H1 (cell line): ENCODE measurements around the gene B9D2. TPM values are rescaled to one million over a fixed set of nuclear protein-coding genes. Genes with fewer than 3 reads are reported as not detected.

Source experiments
- CTBP2 ChIP-seq: IDR thresholded peaks from 2 replicates; pipeline ENCODE4 v1.7.0; 2011; ENCODE audit warnings: borderline replicate concordance, mild to moderate bottlenecking, moderate library complexity, mixed read lengths, low read length; ENCODE audit not compliant: insufficient read depth, insufficient read length
- FOSL1 ChIP-seq: IDR thresholded peaks from 2 replicates; pipeline ENCODE4 v1.6.1; 2011; ENCODE audit warnings: mild to moderate bottlenecking, low read depth, low read length, moderate library complexity; ENCODE audit not compliant: insufficient read depth
- SAP30 ChIP-seq: fragments of 300-600 bp; sonication (generic); IDR thresholded peaks from 2 replicates; pipeline ENCODE4 v1.7.1; 2012; ENCODE audit warnings: low read length, moderate library complexity, mild to moderate bottlenecking, inconsistent platforms; ENCODE audit not compliant: insufficient read depth, insufficient replicate concordance
- polyA plus RNA-seq, 7 experiments: library from polyadenylated mRNA; depleted of rRNA in 3 of 7; stranded (reverse) in 5 of 7; unstranded in 2 of 7; fragments of >200 nt in 5 of 7; fragments of 200-250 nt in 2 of 7; gene quantifications; 1 replicate in 5 of 7; 2 replicates in 1 of 7; 4 replicates in 1 of 7; pipeline versions ENCODE4 v1.2.1 to v1.2.3, GENCODE V29; 2011 to 2013; ENCODE audit warnings: missing spikeins in 2 of 7, mixed read lengths in 2 of 7
- total RNA-seq: library from RNA; stranded (reverse); fragmentation: NEBNext Ultra II Directional; extraction: Animal tissue kit (Norgen Biotek cat#: 25700); gene quantifications from 2 replicates; pipeline ENCODE4 v1.2.1, GENCODE V29; 2021
- TF ChIP-seq, protein P1 (sequence below), 3 experiments: IDR thresholded peaks; 1 replicate in 2 of 3; 2 replicates in 1 of 3; pipeline versions ENCODE4 v1.5.1 to v1.6.1; 2011; ENCODE audit warnings: low read length in 3 of 3, mild to moderate bottlenecking in 3 of 3, inconsistent platforms in 2 of 3, low read depth in 1 of 3, moderate library complexity in 1 of 3; ENCODE audit not compliant: insufficient read depth in 1 of 3; ENCODE audit errors: control extremely low read depth in 1 of 3

The B9D2 gene
- total and polyA plus RNA-seq, 2 of the 8 experiments (the other 6 are each of a cell fraction or from before 2014, with no cell fraction given), result 4.9 to 6.3 TPM

DNA sequence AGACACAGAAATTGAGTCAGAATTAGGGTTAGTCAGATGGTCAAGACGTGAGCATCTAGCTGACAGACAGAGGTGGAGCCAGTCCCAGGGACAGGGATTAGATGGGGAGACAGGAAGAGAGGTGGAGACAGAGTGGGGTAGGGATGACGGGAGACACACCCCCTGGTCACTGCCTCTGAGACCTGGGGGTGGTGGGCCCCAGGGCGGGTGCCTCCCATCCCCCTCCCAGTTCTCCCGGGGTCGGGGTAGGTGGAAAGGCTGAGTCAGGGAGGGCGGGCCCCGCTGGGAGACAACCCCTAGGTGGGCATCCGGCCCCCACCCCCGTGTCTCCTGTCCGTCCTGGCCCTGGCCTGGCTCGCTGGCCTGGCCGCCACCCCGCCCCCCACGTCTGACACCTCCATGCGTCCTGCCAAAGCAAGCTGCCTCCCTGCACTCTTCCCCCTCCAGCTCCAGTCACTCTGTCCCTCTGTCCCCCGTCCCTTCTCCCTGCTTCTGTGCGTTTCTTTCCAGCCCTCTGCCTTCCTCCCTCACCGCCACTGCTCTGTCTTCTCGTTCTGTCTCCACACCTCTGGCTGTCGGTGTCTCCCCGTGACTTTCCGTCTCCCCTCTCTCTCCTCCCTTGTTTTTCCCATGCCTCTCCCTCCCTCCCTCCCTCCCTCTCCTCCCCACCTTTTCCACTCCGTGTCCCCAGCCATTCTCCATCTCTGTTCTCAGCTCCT, 38.9 kb downstream of the B9D2 start (continued):
- TF ChIP-seq, protein P1, sequence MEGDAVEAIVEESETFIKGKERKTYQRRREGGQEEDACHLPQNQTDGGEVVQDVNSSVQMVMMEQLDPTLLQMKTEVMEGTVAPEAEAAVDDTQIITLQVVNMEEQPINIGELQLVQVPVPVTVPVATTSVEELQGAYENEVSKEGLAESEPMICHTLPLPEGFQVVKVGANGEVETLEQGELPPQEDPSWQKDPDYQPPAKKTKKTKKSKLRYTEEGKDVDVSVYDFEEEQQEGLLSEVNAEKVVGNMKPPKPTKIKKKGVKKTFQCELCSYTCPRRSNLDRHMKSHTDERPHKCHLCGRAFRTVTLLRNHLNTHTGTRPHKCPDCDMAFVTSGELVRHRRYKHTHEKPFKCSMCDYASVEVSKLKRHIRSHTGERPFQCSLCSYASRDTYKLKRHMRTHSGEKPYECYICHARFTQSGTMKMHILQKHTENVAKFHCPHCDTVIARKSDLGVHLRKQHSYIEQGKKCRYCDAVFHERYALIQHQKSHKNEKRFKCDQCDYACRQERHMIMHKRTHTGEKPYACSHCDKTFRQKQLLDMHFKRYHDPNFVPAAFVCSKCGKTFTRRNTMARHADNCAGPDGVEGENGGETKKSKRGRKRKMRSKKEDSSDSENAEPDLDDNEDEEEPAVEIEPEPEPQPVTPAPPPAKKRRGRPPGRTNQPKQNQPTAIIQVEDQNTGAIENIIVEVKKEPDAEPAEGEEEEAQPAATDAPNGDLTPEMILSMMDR (IDR thresholded peaks at IDR 0.05; ENCODE audit: control extremely low read depth in 1 of 3, insufficient read depth in 1 of 3, low read depth in 1 of 3, low read length in 3 of 3), result no peak
- no peak for TF ChIP-seq FOSL1
- no peak for TF ChIP-seq CTBP2
- no peak for TF ChIP-seq SAP30
